Cortex of kidney (tissue), 1 donor: ENCODE data around the gene P2RX1.
"Not testable (repeated sequence)": the region's sequence is repeated elsewhere in the genome, so short reads cannot be mapped to it uniquely, and the experiment has no call there.

ENCODE experiments used
- DNase-seq: peaks from one replicate; lab custom pipeline; 2025; lab: John Stamatoyannopoulos, UW

Gene P2RX1

DNA sequence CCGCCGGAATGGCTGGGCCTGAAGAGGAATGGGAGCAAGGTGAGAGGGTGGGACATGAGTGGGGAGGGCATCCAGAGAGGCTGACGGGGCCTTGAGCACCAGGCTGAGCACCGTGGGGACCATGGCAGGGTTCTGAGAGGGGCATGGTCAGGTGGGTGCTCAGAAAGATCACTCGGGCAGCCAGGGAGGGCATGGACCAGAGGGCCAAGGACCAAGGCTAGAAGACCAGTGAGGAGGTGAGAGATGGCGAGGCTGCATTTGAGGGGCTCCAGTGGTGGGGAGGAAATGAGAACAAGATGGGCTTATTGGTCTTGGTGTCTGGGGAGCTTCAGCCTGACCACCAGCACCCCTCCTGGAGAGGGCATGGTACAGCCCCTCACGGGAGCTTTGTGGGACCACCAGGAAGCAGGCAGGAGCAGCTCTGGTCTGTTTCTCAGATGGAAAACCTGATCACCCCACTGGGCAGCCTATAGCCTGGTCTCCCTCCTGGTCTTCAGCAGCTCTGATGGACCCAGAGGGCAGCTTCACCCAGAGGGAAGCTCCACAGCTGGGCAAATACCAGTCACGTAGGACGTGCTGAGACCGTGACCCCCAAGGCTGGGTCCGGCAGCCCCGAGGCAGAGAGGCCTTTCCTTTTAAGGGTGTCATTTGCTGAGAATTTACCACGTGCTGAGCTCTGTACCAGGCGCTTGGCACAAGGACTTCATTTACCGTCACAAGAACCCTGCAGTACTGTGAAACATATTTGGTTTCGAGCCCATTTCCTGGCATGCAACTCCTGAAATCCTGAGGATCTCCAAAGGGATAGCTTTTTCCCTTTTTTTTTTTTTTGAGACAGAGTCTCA is 58.8 kb downstream of the P2RX1 start:
- no peak for DNase-seq

DNA sequence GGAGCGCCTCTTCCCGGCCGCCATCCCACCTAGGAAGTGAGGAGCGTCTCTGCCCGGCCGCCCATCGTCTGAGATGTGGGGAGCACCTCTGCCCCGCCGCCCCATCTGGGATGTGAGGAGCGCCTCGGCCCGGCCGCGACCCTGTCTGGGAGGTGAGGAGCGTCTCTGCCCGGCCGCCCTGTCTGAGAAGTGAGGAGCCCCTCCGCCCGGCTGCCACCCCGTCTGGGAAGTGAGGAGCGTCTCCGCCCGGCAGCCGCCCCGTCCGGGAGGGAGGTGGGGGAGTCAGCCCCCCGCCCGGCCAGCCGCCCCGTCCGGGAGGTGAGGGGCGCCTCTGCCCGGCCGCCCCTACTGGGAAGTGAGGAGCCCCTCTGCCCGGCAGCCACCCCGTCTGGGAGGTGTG is 62.1 kb downstream of the P2RX1 start:
- DNase-seq, result not testable (repeated sequence)

DNA sequence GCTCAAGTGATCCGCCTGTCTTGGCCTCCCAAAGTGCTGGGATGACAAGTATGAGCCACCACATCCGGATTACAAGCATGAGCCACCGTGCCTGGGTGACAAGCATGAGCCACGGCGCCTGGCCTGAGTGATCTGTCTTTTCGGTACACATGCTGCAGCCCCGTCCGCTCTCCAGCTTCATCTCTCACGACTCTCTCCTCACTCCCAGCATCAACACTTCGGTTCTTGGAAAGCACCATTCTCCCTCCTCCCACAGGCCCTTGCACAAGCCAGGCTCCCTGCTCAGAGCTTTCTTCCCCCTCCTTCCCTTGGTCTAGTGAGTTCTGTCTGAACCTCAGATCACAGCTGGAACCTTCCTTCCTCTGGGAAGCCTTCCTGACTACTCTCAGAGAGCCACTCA is 63.7 kb downstream of the P2RX1 start:
- DNase-seq, result no peak

DNA sequence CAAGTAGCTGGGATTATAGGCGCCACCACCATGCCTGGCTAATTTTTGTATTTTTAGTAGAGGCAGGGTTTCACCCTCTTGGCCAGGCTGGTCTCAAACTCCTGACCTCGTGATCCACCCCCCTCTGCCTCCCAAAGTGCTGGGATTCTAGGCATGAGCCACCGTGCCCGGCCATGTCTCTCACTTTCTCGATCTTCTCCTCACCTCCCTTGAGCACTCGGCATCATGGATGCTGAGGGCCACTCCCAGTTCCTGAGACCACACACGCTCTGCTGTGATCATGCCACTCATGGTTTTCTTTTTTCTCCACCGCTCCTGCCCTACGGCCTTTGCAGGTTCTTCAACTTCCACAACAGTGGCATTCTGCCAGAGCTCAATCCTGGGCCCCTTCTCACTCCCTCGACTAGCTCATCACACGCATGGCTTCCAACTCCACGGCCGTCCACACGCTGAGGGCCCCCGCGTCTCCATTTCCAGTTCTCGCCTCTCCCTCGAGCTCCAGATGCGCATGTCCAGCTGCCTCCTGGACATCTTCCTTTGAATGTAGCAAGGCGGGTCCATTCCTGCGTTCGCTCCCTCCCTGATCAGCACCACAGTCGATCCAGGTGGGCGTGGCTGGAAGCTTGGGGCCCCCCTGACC is 64.7 kb downstream of the P2RX1 start:
- no peak for DNase-seq

DNA sequence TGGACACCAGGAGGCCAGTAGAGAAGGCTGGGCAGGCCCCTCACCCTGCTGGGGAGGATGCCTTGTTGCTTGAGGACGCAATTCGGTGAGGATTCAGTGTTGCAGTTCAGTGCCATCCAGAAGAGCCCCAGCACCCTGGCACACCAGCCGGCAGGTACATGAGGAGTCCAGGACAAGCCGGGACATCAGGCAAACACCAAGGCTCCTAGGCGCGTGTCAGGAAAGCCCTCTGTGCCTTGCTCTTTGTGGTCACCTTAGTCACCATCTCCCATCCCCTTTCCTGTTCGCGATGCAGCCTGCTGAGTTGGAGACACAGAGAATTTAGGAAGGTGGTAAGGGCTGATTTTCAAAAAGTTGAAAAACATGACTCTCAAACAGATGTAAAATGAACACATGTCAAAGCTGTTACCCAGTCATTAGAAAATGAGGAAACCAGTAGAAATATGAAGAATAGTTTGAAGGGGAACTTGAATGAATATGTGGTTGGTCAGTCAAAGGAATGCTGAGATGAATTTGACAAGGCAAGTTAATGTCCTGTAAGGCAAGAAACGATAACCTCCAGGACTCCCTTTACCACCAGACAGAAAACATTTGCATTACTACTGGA is 67.9 kb downstream of the P2RX1 start:
- DNase-seq, result no peak

DNA sequence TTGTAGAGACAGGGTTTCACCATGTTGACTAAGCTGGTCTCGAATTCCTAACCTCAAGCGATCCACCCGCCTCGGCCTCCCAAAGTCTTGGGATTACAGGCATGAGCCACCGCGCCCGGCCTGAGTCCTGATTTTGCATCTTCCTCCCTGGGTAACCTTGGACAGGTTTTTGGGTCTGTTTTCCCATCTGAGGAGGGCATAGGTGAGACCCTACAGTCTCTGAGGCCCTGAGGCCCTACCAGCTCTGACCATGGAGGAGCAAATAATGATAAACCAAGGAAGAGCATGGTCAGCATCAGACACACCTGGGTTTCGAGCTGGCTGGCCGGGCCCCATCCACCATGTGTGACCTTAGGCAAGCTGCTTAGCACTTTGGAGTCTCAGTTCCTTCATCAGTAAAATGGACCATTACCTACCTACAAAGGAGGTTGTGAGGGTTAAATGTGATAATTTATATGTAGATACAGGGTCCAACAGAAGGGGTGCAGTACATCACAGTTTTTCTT is 69.0 kb downstream of the P2RX1 start:
- no peak for DNase-seq
